ENCODE data around the gene FASTKD3.

DNA sequence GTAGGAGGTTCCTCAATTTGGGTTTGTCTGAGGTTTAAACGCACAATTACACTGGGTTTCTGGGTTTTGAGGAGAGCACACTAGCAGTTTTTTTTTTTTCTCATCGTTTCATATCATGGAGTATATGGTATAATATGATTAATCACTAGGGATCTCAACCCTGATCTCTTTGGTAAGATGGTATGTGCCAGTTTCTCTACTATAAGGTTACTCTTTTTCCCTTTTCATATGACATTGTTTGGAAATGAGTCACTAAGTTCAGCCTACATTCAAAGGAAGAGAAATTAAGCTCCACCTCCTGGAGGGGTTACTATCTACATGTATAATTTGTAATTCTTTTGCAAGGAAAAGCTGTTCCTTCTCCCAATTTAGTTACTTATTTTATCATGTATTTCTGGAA, 35.3 kb upstream of the FASTKD3 start:
- TF ChIP-seq, protein P1, sequence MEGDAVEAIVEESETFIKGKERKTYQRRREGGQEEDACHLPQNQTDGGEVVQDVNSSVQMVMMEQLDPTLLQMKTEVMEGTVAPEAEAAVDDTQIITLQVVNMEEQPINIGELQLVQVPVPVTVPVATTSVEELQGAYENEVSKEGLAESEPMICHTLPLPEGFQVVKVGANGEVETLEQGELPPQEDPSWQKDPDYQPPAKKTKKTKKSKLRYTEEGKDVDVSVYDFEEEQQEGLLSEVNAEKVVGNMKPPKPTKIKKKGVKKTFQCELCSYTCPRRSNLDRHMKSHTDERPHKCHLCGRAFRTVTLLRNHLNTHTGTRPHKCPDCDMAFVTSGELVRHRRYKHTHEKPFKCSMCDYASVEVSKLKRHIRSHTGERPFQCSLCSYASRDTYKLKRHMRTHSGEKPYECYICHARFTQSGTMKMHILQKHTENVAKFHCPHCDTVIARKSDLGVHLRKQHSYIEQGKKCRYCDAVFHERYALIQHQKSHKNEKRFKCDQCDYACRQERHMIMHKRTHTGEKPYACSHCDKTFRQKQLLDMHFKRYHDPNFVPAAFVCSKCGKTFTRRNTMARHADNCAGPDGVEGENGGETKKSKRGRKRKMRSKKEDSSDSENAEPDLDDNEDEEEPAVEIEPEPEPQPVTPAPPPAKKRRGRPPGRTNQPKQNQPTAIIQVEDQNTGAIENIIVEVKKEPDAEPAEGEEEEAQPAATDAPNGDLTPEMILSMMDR (IDR thresholded peaks at IDR 0.05) = no peak
- TF ChIP-seq EP300 (IDR thresholded peaks at IDR 0.05; ENCODE audit: low read depth) (no peak), POLR2A (IDR thresholded peaks at IDR 0.05) (no peak)

Measured in transverse colon (tissue), 3 donors.